ENCODE data around the gene MED12L. TPM values are rescaled to one million over a fixed set of nuclear protein-coding genes. Genes with fewer than 3 reads are reported as not detected.
A peak's percentile ranks its signal among the peaks of the same experiment; 100 is the strongest.

Gene MED12L
- total RNA-seq, 4 donors from 2014 or later, result 0.15 to 0.37 (median 0.22) TPM

- WGBS, 2 donors, result 65 to 67% methylated on average over 5 of the region's 5 CpGs
- no peak overlapping the region for H3K4me3 ChIP-seq (ENCODE audit: low read depth, poor library complexity, severe bottlenecking)
- intact Hi-C loops (cut with DNase I; ENCODE audit: low total_unique reads), result loop anchor here (10.0 kb wide), 1 partner anchor 469 kb away; no protein-coding TSS in a partner anchor
- DNase-seq (ENCODE audit: low spot score in 2 of 2), result peak in 1 of 2 donors; percentile 44
- no peak for TF ChIP-seq POLR2A (IDR thresholded peaks at IDR 0.05)
- no peak for TF ChIP-seq CTCF (IDR thresholded peaks at IDR 0.05)
These were observed 360.0 kb downstream of the MED12L start for GRCh38 chr3:151445273-151446001.

DNA sequence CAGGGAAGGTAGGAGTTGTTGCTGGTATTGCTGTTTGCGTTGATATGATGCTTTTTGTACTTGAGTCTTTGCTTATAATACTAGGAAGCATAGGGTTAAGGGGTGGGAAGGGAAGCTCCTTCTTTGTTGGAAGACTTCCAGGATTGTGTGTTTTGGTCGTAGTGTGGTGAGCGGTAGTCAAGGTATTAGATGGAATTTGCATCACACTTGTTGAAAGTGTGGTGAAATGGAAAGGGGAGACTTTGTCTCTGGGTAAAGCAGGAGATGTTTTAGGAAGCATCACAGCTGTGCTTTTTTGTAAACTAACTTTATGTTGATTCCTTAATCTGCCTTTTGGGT lies 360.5 kb downstream of the MED12L start:
- DNase-seq (ENCODE audit: low spot score in 2 of 2), result no peak
- 60 to 63% methylated on average over 3 of the region's 3 CpGs for WGBS, 2 donors
- TF ChIP-seq POLR2A (IDR thresholded peaks at IDR 0.05) (no peak), CTCF (IDR thresholded peaks at IDR 0.05) (no peak)
- H3K4me3 ChIP-seq (ENCODE audit: low read depth, poor library complexity, severe bottlenecking), result no peak overlapping the region
- intact Hi-C loops (cut with DNase I; ENCODE audit: low total_unique reads), result loop anchor here (10.0 kb wide), 1 partner anchor 469 kb away; no protein-coding TSS in a partner anchor

GRCh38 chr3:151452368-151452767 lies 366.9 kb downstream of the MED12L start:
- TF ChIP-seq POLR2A (IDR thresholded peaks at IDR 0.05), result no peak
- no peak for TF ChIP-seq CTCF (IDR thresholded peaks at IDR 0.05)
- intact Hi-C loops (cut with DNase I; ENCODE audit: low total_unique reads), result no loop called here
- WGBS, 2 donors, result 53 to 98% methylated on average over 1 of the region's 1 CpG
- no peak overlapping the region for H3K4me3 ChIP-seq (ENCODE audit: low read depth, poor library complexity, severe bottlenecking)
- DNase-seq (ENCODE audit: low spot score in 2 of 2), result no peak

DNA sequence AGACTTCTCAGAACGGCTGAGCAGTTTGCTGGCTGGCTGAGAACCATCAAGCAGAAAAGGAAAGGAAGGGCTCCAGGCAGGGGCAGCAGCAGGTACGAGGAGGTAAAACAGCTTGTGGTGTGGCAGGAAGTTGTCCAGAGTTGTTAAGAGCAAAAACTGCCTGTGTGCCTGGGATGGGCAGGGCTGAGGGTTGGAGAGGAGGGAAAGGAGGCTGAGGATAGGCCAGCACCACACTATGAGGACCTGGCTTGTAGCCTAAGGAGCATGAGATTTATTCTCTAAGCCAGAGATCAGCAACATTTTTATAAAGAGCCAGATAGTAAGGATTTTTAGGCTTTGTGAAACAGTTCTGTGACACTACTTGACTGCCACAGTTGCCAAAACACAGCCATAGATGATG lies 367.4 kb downstream of the MED12L start:
- 39 to 52% methylated on average over 2 of the region's 2 CpGs for WGBS, 2 donors
- intact Hi-C loops (cut with DNase I; ENCODE audit: low total_unique reads), result no loop called here
- TF ChIP-seq POLR2A (IDR thresholded peaks at IDR 0.05), result no peak
- no peak for TF ChIP-seq CTCF (IDR thresholded peaks at IDR 0.05)
- DNase-seq (ENCODE audit: low spot score in 2 of 2), result no peak
- H3K4me3 ChIP-seq (ENCODE audit: low read depth, poor library complexity, severe bottlenecking), result no peak overlapping the region

DNA sequence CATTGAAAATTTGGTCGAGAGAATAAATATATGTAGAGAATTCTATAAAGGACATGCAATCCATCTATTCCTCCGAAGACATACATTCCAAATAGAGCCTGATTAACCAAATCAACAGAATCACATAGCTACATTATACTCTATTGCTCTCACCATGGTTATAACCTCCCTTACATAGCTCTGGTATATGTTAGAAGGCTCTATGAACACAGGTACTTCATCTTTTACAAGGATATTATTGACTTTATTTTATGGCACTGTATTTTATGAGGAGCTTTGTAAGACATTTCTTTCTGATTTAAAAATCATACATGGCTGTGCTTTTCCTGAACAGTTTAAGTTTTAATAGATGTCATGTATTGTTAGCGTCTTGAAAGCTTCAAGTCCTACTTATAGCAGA lies 370.6 kb downstream of the MED12L start:
- intact Hi-C loops (cut with DNase I; ENCODE audit: low total_unique reads), result no loop called here
- no peak for TF ChIP-seq CTCF (IDR thresholded peaks at IDR 0.05)
- TF ChIP-seq POLR2A (IDR thresholded peaks at IDR 0.05), result no peak
- no peak overlapping the region for H3K4me3 ChIP-seq (ENCODE audit: low read depth, poor library complexity, severe bottlenecking)
- DNase-seq (ENCODE audit: low spot score in 2 of 2), result no peak
- WGBS, 2 donors, result 85 to 91% methylated on average over 3 of the region's 3 CpGs

DNA sequence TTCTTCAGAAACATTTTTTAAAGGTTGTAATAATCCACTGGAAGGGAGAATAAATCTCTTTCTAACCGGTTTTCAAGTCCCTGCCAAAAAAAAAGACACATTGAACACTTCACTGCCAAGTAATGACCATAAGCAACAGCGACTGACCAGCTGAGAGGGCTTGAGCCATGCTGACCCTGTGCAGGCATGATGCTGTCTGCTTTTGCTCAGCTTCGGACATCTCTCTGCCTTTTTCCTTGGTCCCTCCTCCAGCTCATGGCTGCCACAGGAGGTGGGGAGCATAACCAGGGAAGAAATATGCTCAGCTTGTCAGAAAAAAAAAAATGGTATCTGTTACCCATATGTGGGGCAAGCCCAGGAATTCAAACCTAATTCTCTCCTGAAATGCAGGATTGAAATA lies 373.9 kb downstream of the MED12L start:
- no peak for DNase-seq (ENCODE audit: low spot score in 2 of 2)
- 35 to 36% methylated on average over 3 of the region's 3 CpGs for WGBS, 2 donors
- intact Hi-C loops (cut with DNase I; ENCODE audit: low total_unique reads), result no loop called here
- no peak for TF ChIP-seq CTCF (IDR thresholded peaks at IDR 0.05)
- TF ChIP-seq POLR2A (IDR thresholded peaks at IDR 0.05), result no peak
- H3K4me3 ChIP-seq (ENCODE audit: low read depth, poor library complexity, severe bottlenecking), result no peak overlapping the region

Measured in lower leg skin (tissue), 4 donors.